ENCODE results near the gene INPP5F. TPM values are rescaled to one million over a fixed set of nuclear protein-coding genes. Genes with fewer than 3 reads are reported as not detected.

The INPP5F gene
- total and polyA plus RNA-seq, 9 of the 15 experiments (the other 6 are each of a cell fraction or from before 2014, with no cell fraction given), result 1.6 to 7.3 (median 6.0) TPM

DNA sequence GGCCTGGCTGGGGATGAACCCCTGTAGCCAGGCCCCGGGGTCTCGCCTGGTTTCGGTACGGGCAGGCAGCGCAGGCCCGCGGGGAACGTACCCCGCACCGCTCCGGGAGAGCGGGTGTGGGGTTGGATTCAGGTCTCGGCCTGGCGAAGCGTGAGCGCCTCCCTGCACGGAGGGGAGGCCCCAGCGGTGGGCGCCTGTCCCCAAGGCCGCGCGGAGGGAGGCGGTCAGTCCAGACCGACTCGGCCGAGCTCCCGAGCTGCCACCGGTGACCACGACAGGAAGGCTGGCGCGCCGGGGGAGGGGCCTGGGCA lies 378 bp upstream of the INPP5F start:
- H3K27ac ChIP-seq (ENCODE audit: extremely low read depth, low read depth, low read length), result peak overlapping the region; percentile 96
- peak overlapping the region; percentile 86 for H3K4me3 ChIP-seq
- FAIRE-seq, result peak; percentile 72
- H4K20me1 ChIP-seq (replicated peaks; ENCODE audit: control insufficient read depth, insufficient read depth, low read length), result no peaks in the 10 kb centered on the region
- H3K27me3 ChIP-seq (ENCODE audit: control insufficient read depth in 2 of 2, insufficient read depth in 2 of 2, low read length in 2 of 2), result no peaks in the 10 kb centered on the region
- BruUV-seq (replicated peaks), result no TSS peak
- CTCF ChIA-PET (ENCODE audit: low intra/inter-chr PET ratio), result no interaction called here
- peaks cover 14% of the 10 kb centered on the region; the same call in 2 of the 3 replicates for H3K79me2 ChIP-seq (ENCODE audit: control insufficient read depth, insufficient read depth, low read length)
- POLR2A ChIA-PET, result interaction anchor here (0.9 to 1.5 kb wide), 6 partner anchors 10 to 54 kb away, joined by 3 to 6 read pairs (median 4); no protein-coding TSS in a partner anchor
- intact Hi-C loops (cut with micrococcal nuclease) (loop anchor here (5.0 kb wide), 2 partner anchors 38 to 128 kb away; partner anchors contain the start of gene TIAL1), in situ Hi-C loops (cut with MboI) (no loop called here)
- no peaks in the 10 kb centered on the region for H3K36me3 ChIP-seq (ENCODE audit: control insufficient read depth, insufficient read depth, low read length)
- peak overlapping the region; percentile 84 for H2AFZ ChIP-seq (ENCODE audit: low read depth, low read length)
- DNase-seq (ENCODE audit: extremely low read depth in 1 of 4, low spot score in 3 of 4), result no peak
- no peaks in the 10 kb centered on the region for H3K9me1 ChIP-seq (ENCODE audit: control insufficient read depth, insufficient read depth, low read length)
- peak overlapping the region; percentile 88 for H3K4me2 ChIP-seq (ENCODE audit: insufficient read depth, low read length)
- no peaks in the 10 kb centered on the region for H3K9me3 ChIP-seq (replicated peaks; ENCODE audit: control insufficient read depth, insufficient read depth, low read depth, low read length)
- 7% methylated on average over 3 of the region's 32 CpGs for WGBS (ENCODE audit: insufficient coverage, low coverage, missing lambda C conversion rate)
- H3K9ac ChIP-seq (ENCODE audit: insufficient read depth in 1 of 2, low read depth in 2 of 2, low read length in 2 of 2), result peak overlapping the region; percentile 78 to 96
- H3K4me1 ChIP-seq (replicated peaks in 1 of 2; ENCODE audit: control insufficient read depth in 2 of 2, insufficient read depth in 2 of 2, low read length in 2 of 2), result peaks cover 13 to 18% of the 10 kb centered on the region in 2 experiments
- ATAC-seq, result no peak
- TF ChIP-seq ZNF77 (CRISPR knock-in tag; IDR thresholded peaks at IDR 0.05) (0 out of 2 replicates have a peak, but pooled peaks have one; percentile 61), L3MBTL2 (IDR thresholded peaks at IDR 0.05) (peak; percentile 10; the same call in 1 of the 2 replicates), ZNF311 (CRISPR knock-in tag; IDR thresholded peaks at IDR 0.05) (no peak), SUPT5H (IDR thresholded peaks at IDR 0.05) (peak; percentile 91), OTX1 (CRISPR knock-in tag; IDR thresholded peaks at IDR 0.05) (0 out of 2 replicates have a peak, but pooled peaks have one; percentile 56), POLR2H (tag; IDR thresholded peaks at IDR 0.05; ENCODE audit: low read depth) (peak; percentile 65), YY1 (IDR thresholded peaks at IDR 0.05; ENCODE audit: borderline replicate concordance in 1 of 3, control insufficient read depth in 1 of 3, extremely low read depth in 1 of 3, insufficient read depth in 3 of 3, insufficient read length in 1 of 3, insufficient replicate concordance in 2 of 3, low read depth in 1 of 3, low read length in 2 of 3) (peak in 1 of 3 experiments; percentile 37), ZNF766 (CRISPR knock-in tag; conservative IDR thresholded peaks at IDR 0.05) (no peak), NFE2L1 (tag; IDR thresholded peaks at IDR 0.05; ENCODE audit: borderline replicate concordance, low read depth) (no peak), ZNF589 (CRISPR knock-in tag; IDR thresholded peaks at IDR 0.05; ENCODE audit: low read depth) (no peak), PHF8 (IDR thresholded peaks at IDR 0.05; ENCODE audit: borderline replicate concordance, low read length) (peak; percentile 91), MED1 (CRISPR knock-in tag; IDR thresholded peaks at IDR 0.05; ENCODE audit: borderline replicate concordance) (no peak), ZNF76 (CRISPR knock-in tag; IDR thresholded peaks at IDR 0.05; ENCODE audit: borderline replicate concordance) (peak; percentile 58; the same call in 1 of the 2 replicates), SMAD2 (IDR thresholded peaks at IDR 0.05; ENCODE audit: low read depth, low read length) (no peak), RFX7 (CRISPR knock-in tag; IDR thresholded peaks at IDR 0.05) (no peak), C11orf30 (IDR thresholded peaks at IDR 0.05; ENCODE audit: low read depth) (no peak)
- TF ChIP-seq, protein P1, sequence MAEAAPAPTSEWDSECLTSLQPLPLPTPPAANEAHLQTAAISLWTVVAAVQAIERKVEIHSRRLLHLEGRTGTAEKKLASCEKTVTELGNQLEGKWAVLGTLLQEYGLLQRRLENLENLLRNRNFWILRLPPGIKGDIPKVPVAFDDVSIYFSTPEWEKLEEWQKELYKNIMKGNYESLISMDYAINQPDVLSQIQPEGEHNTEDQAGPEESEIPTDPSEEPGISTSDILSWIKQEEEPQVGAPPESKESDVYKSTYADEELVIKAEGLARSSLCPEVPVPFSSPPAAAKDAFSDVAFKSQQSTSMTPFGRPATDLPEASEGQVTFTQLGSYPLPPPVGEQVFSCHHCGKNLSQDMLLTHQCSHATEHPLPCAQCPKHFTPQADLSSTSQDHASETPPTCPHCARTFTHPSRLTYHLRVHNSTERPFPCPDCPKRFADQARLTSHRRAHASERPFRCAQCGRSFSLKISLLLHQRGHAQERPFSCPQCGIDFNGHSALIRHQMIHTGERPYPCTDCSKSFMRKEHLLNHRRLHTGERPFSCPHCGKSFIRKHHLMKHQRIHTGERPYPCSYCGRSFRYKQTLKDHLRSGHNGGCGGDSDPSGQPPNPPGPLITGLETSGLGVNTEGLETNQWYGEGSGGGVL (CRISPR knock-in tag; IDR thresholded peaks at IDR 0.05), result no peak
- TF ChIP-seq, protein P2, sequence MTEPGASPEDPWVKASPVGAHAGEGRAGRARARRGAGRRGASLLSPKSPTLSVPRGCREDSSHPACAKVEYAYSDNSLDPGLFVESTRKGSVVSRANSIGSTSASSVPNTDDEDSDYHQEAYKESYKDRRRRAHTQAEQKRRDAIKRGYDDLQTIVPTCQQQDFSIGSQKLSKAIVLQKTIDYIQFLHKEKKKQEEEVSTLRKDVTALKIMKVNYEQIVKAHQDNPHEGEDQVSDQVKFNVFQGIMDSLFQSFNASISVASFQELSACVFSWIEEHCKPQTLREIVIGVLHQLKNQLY (CRISPR knock-in tag; conservative IDR thresholded peaks at IDR 0.05), result no peak
- TF ChIP-seq, protein P3, sequence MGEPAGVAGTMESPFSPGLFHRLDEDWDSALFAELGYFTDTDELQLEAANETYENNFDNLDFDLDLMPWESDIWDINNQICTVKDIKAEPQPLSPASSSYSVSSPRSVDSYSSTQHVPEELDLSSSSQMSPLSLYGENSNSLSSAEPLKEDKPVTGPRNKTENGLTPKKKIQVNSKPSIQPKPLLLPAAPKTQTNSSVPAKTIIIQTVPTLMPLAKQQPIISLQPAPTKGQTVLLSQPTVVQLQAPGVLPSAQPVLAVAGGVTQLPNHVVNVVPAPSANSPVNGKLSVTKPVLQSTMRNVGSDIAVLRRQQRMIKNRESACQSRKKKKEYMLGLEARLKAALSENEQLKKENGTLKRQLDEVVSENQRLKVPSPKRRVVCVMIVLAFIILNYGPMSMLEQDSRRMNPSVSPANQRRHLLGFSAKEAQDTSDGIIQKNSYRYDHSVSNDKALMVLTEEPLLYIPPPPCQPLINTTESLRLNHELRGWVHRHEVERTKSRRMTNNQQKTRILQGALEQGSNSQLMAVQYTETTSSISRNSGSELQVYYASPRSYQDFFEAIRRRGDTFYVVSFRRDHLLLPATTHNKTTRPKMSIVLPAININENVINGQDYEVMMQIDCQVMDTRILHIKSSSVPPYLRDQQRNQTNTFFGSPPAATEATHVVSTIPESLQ (CRISPR knock-in tag; IDR thresholded peaks at IDR 0.05), result 0 out of 2 replicates have a peak, but pooled peaks have one; percentile 59

Measured in K562 (cell line).